Left renal cortex interstitium (tissue), 4 donors: ENCODE measurements around the gene LRCOL1. TPM values are rescaled to one million over a fixed set of nuclear protein-coding genes. Genes with fewer than 3 reads are reported as not detected.

Experiments
- DNase-seq, 4 donors: peaks; one replicate each; pipeline ENCODE4 v3.0.0-alpha.2; 2013; ENCODE audit warnings: low read depth in 4 of 4, low spot score in 2 of 4, missing footprints in 1 of 4
- polyA plus RNA-seq, 4 donors: library from polyadenylated mRNA; unstranded; fragments of 120-200 nt; gene quantifications; one replicate each; pipeline ENCODE4 v1.2.1, GENCODE V29; 2013; ENCODE audit not compliant: insufficient read length in 4 of 4

The LRCOL1 gene
- polyA plus RNA-seq, 4 donors, result 1.5 to 5.1 (median 3.0) TPM

- DNase-seq, result no peak
Measured at GRCh38 chr12:132585177-132585576, 25.2 kb downstream of the LRCOL1 start.

- DNase-seq, result no peak
Measured at GRCh38 chr12:132584429-132584828, 26.0 kb downstream of the LRCOL1 start.

GRCh38 chr12:132583736-132584135 lies 26.6 kb downstream of the LRCOL1 start:
- DNase-seq, result no peak

GRCh38 chr12:132583411-132583710 lies 27.0 kb downstream of the LRCOL1 start:
- no peak for DNase-seq

GRCh38 chr12:132582582-132583410 lies 27.6 kb downstream of the LRCOL1 start:
- no peak for DNase-seq

GRCh38 chr12:132582058-132582420 lies 28.3 kb downstream of the LRCOL1 start:
- no peak for DNase-seq

- DNase-seq, result no peak
Measured at GRCh38 chr12:132581348-132582057, 28.9 kb downstream of the LRCOL1 start.

- no peak for DNase-seq
Measured at GRCh38 chr12:132580701-132581292, 29.6 kb downstream of the LRCOL1 start.

GRCh38 chr12:132579744-132580143 lies 30.6 kb downstream of the LRCOL1 start:
- DNase-seq, result no peak

- DNase-seq, result no peak
Measured at GRCh38 chr12:132578826-132579225, 31.6 kb downstream of the LRCOL1 start.

GRCh38 chr12:132578118-132578517 lies 32.3 kb downstream of the LRCOL1 start:
- DNase-seq, result no peak

- no peak for DNase-seq
Measured at GRCh38 chr12:132577191-132577920, 33.0 kb downstream of the LRCOL1 start.

GRCh38 chr12:132576701-132577100 lies 33.7 kb downstream of the LRCOL1 start:
- no peak for DNase-seq

GRCh38 chr12:132575661-132576060 lies 34.7 kb downstream of the LRCOL1 start:
- DNase-seq, result no peak

- no peak for DNase-seq
Measured at GRCh38 chr12:132574271-132574996, 35.9 kb downstream of the LRCOL1 start.

GRCh38 chr12:132572801-132573760 lies 37.3 kb downstream of the LRCOL1 start:
- DNase-seq, result no peak

- no peak for DNase-seq
Measured at GRCh38 chr12:132572106-132572505, 38.3 kb downstream of the LRCOL1 start.

- no peak for DNase-seq
Measured at GRCh38 chr12:132571598-132571997, 38.8 kb downstream of the LRCOL1 start.

- DNase-seq, result no peak
Measured at GRCh38 chr12:132571051-132571450, 39.3 kb downstream of the LRCOL1 start.
